ENCODE data around the gene TNFSF12.
A peak's percentile ranks its signal among the peaks of the same experiment; 100 is the strongest.

TNFSF12 gene

GRCh38 chr17:7580604-7581575 is 32.0 kb downstream of the TNFSF12 start:
- no peak for DNase-seq (ENCODE audit: low read depth)
- no peak overlapping the region for H3K4me3 ChIP-seq (ENCODE audit: low read depth, low read length)
- no peak for TF ChIP-seq CTCF (conservative IDR thresholded peaks at IDR 0.05; ENCODE audit: low read depth, low read length)

- no peak for TF ChIP-seq CTCF (conservative IDR thresholded peaks at IDR 0.05; ENCODE audit: low read depth, low read length)
- DNase-seq (ENCODE audit: low read depth) = no peak
- peak overlapping the region; percentile 96 for H3K4me3 ChIP-seq (ENCODE audit: low read depth, low read length)
These were observed 33.8 kb downstream of the TNFSF12 start for GRCh38 chr17:7582396-7583252.

- no peak for TF ChIP-seq CTCF (conservative IDR thresholded peaks at IDR 0.05; ENCODE audit: low read depth, low read length)
- peak within 1 kb of the TSS; percentile 96 for H3K4me3 ChIP-seq (ENCODE audit: low read depth, low read length)
- DNase-seq (ENCODE audit: low read depth) = peak; percentile 98
These were observed 34.6 kb downstream of the TNFSF12 start, which contains the start of gene MPDU1 for GRCh38 chr17:7583253-7584109. MPDU1 (plus strand) TSS chr17:7583852; CDS start chr17:7583863, 11 bp downstream.

- TF ChIP-seq CTCF (conservative IDR thresholded peaks at IDR 0.05; ENCODE audit: low read depth, low read length) = peak; percentile 33
- DNase-seq (ENCODE audit: low read depth) = no peak
- H3K4me3 ChIP-seq (ENCODE audit: low read depth, low read length) = no peak overlapping the region
These were observed 38.0 kb downstream of the TNFSF12 start for GRCh38 chr17:7586673-7587419.

GRCh38 chr17:7587420-7588151 is 38.7 kb downstream of the TNFSF12 start:
- H3K4me3 ChIP-seq (ENCODE audit: low read depth, low read length) = no peak overlapping the region
- peak; percentile 29 for TF ChIP-seq CTCF (conservative IDR thresholded peaks at IDR 0.05; ENCODE audit: low read depth, low read length)
- DNase-seq (ENCODE audit: low read depth) = peak; percentile 94
